Pulmonary artery endothelial cell (primary cell): ENCODE data around the gene TRPM5. TPM values are rescaled to one million over a fixed set of nuclear protein-coding genes. Genes with fewer than 3 reads are reported as not detected.
"Not testable (repeated sequence)": the region's sequence is repeated elsewhere in the genome, so short reads cannot be mapped to it uniquely, and the experiment has no call there.

Experiments used
- DNase-seq: peaks from one replicate; pipeline ENCODE4 v3.0.0-alpha.2; 2011; ENCODE audit warnings: low read depth, low spot score
- total RNA-seq: library from RNA; depleted of rRNA; stranded (reverse); fragments of >200 nt; gene quantifications from 2 replicates; pipeline ENCODE4 v1.2.3, GENCODE V29; 2014

TRPM5 gene, protein sequence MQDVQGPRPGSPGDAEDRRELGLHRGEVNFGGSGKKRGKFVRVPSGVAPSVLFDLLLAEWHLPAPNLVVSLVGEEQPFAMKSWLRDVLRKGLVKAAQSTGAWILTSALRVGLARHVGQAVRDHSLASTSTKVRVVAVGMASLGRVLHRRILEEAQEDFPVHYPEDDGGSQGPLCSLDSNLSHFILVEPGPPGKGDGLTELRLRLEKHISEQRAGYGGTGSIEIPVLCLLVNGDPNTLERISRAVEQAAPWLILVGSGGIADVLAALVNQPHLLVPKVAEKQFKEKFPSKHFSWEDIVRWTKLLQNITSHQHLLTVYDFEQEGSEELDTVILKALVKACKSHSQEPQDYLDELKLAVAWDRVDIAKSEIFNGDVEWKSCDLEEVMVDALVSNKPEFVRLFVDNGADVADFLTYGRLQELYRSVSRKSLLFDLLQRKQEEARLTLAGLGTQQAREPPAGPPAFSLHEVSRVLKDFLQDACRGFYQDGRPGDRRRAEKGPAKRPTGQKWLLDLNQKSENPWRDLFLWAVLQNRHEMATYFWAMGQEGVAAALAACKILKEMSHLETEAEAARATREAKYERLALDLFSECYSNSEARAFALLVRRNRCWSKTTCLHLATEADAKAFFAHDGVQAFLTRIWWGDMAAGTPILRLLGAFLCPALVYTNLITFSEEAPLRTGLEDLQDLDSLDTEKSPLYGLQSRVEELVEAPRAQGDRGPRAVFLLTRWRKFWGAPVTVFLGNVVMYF (N-terminal part only)
- total RNA-seq: not detected in 2 replicates

DNA sequence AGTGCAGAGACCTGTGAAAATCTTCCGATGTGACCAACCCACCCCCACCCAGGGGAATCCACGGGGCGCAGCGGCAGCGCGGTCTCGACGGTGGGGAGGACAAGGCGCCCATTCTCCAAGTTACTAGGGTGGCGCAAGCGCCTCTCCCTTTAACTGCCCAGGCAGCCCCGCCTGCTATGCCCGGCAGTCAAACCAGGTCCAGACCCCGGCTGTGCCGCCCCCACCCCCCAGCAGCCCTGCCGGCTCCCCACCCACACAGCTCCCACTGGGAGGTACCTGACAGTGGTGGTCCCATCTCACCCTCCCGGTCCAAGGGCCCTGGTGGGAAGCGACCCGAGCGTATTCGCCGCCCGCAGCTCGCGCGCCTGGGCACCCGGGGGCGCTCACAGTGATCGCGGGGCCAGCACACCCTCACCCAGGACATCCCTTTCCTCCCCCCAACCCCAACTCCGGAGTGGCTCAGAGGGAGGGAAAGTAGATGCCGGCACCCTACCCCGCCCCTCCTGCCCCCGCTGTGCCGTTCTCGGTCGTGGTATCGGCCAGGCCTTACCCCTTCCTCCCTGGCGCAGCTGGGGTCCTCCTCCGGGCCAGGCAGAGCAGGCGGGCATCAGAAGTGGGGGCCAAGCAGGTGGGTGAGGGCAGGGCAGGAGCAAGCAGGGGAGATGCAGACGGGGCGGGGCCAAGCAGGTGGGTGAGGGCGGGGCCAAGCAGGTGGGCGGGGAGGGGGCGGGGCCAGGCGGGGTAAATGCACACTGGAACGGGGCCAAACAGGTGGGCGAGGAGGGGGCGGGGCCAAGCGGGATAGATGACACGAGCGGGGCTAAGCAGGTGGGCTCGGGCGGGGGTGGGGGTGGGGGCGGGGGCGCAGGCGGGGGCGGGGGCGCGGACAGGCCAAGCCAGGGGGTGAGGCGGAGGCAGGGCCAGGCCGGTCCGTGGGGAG lies at the start of gene TRPM5:
Gene TRPM5 (minus strand): TSS at position 634 of the 940 bp plus-strand sequence. CDS start 21,478 bp downstream, outside the sequence.
- DNase-seq: no peak

DNA sequence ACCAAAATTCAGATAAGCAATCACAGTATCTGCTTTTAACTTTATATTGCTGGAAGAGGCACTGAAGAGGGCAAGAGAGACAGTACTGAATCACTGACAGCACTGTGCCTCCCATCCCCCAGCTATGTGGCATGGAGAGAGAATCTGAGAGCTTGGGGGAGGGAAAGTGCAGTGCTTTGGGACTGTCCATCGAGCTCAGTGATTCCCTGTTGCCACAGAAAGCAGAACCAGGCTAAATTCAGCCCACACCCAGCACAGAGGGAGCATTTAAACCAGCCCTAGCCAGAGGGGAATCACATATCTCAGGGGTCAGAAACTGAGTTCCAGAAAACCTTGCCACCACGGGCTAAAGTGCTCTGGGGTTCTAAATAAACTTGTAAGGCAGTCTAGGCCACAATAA lies 44.8 kb upstream of the TRPM5 start:
- DNase-seq: no peak

DNA sequence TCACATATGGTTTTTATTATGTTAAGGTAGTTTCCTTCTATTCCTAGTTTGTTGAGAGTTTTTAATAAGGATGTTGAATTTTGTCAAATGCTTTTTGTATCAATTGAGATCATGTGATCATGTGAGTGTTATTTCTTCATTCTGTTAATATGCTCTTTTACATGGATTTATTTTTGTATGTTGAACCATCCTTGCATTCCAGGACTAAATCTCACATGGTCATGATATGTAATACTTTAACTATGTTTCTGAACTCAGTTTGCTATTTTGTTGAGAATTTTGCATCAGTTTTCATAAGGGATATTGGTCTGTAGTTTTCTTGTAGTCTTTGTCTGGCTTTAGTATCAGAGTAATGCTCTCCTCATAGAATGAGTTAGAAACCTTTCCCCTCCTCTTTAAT lies 43.7 kb upstream of the TRPM5 start:
- no peak for DNase-seq

DNA sequence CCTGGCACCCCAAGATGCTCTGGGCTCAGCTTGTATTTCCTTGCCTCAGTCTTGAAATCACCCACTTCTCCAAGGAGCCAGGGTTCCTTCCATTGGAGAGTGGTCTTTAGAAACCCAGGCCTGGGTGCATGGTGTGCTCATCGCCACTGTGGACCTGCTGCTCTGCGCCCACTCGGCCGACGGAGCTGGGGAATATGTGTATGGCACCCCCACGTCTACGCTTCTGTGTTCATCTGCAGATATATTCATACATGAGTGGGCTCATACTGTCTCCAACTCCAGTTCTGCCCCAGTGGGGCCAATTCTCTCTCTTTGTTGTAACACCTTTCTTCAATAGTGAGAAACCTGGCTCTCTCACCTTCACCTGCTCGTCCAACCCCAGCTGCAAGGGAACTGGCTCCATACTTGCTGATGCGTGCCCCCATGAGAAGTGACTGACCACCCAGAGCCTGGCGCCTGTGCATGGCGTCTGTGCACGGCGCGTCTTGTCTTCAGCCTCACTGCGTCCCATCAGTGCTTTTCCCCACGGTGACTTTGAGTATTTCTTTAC lies 40.3 kb upstream of the TRPM5 start:
- no peak for DNase-seq

DNA sequence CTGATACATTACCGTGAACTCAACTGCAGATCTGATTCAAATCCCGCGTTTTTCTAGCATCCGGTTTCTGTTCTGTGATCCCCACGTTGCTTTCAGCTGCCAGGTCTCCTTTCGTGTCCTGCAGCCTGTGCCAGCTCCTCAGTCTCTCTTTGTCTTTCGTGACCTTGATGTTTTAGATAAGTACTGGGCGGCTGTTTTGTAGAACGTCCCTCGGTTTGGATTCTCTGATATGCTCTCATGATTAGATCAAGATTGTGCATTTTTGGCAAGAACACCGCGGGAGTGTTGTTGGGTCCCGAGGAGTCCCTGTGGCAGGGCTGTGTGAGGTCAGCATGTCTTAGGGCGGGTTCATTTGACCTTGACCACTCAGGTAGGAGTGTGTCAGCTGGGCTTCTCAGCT lies 39.1 kb upstream of the TRPM5 start:
- DNase-seq: no peak

DNA sequence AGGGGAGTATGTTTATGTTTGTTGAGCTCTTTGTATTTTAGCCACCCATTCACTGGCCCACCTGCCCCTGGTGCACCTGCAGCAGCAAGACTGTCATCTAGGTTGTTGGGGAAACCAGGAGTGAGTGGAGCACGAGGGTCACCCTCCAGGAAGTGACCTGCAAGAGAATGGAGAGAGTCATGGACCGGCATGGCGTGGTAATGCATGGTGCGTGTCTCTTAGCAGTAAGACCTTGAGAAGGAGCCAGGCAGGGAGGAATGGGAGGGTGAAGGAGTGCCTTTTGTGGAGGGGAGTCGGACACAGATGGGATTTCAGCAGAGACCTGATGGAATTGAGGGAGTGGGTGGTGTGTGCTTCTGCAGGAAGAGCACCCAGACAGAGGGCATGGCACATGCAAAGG lies 38.4 kb upstream of the TRPM5 start:
- no peak for DNase-seq

DNA sequence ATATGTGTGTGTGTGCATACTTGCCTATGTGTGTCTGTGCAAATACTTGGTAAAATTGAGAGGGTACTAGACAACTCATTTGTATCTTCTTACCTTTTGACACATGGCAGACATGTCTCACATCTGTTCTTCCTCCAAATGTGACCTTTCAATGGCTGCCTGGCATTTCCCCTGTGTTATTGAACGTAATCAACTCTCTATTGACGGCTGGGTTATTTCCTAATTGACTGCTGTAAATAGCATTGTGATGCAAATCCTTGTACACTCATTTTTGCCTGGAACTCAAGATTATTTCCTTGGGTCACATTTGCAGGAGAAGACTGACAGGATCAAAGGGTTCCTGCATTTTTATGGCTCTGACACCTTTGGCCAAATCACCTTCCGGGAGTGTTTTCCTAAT lies 37.9 kb upstream of the TRPM5 start:
- no peak for DNase-seq

DNA sequence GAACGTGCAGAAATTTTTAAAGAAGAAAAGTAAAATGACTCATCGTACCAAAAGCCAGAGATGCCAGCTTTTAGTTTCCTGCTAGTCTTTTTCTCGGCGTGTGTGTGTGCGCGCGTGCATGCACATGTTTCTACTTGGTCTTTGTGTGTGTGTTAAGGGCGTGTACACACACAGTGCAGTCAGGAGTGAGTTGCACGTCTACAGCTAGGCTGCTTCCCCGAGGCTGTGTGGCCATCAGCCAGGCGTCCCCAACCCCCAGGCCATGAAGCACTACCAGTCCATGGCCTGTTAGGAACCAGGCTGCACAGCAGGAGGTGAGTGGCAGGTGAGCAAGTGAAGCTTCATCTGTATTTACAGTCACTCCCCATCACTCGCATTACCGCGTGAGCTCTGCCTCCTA lies 36.9 kb upstream of the TRPM5 start:
- DNase-seq: no peak

DNA sequence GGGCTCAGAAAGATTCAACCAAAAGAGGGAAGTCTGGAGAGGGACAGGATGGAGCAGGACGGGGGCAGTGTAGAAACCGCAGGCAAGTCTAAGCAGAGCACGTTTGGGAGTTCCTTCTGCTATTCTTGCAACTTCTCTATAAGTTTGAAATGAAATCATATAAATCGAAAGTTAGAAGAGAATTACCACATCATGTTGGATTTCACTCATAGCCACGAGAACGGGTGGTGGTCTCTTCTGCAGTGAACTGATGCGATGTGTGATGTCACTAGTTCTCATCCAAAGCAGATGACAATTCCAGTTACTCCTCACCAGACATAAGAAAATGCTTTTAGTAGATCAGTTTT lies 36.5 kb upstream of the TRPM5 start:
- DNase-seq: no peak

DNA sequence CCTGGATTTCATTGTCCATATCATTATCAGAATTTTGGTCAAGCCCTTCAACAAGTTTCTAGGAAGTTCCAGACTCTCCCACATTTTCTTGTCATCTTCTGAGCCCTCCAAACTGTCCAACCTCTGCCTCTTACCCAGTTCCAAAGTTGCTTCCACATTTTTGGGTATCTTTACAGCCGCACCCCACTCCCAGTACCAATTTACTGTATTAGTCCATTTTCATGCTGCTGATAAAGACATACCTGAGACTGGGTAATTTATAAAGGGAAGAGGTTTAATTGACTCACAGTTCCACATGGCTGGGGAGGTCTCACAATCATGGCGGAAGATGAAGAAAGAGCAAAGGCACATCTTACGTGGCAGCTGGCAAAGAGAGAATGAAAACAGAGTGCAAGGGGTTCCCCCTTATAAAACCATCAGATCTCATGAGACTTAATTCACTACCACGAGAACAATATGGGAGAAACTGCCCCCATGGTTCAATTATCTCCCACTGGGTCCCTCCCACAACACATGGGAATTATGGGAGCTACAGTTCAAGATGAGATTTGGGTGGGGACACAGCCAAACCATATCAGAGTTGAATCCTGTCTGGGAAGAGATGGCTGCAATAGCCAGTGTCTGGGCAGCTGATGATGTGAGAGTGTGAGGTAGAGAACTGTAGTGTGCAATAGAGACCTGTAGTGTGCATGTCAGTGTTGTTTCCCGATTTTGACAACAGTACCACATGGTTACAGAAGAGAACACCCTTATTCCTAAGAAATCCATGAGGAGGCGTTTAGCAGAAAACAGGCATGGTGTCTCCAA lies 36.0 kb upstream of the TRPM5 start:
- DNase-seq: not testable (repeated sequence)

DNA sequence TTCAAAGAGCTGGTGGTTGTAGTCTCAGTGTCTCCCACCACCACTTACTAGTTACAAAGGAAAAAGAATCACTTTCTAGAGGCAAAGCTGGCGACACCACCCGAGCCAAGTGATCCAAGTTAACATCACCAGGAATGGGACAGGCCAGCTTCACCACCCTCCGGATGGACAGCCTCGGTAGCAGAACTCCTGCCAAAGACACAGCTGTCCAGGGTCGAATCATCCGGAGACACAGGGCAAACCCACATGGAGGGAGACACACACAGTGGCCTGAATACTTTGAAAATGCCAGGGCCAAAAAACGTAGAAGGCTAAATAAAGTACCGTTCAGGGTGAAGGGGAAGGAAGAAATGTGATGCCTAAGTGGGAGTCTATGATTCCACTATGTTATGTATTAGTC lies 33.6 kb upstream of the TRPM5 start:
- no peak for DNase-seq

DNA sequence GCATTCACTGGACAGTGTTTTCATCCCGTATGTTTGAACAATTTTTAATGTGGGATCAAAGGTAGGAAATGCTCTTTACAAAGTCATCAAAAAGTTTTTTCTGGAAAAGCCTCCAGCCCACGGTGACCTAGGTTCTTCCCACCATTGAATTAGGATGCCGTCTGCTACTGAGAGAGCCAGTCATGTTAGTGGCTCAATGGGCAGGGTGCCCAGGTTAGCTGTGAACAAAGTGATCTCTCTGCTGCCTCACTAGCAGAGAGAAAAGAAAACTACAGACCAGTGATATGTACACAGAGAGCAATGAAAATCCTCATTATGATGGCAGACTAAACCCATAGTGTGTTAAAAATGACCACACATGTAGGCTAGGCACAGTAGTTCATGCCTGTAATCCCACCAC lies 32.9 kb upstream of the TRPM5 start:
- no peak for DNase-seq

DNA sequence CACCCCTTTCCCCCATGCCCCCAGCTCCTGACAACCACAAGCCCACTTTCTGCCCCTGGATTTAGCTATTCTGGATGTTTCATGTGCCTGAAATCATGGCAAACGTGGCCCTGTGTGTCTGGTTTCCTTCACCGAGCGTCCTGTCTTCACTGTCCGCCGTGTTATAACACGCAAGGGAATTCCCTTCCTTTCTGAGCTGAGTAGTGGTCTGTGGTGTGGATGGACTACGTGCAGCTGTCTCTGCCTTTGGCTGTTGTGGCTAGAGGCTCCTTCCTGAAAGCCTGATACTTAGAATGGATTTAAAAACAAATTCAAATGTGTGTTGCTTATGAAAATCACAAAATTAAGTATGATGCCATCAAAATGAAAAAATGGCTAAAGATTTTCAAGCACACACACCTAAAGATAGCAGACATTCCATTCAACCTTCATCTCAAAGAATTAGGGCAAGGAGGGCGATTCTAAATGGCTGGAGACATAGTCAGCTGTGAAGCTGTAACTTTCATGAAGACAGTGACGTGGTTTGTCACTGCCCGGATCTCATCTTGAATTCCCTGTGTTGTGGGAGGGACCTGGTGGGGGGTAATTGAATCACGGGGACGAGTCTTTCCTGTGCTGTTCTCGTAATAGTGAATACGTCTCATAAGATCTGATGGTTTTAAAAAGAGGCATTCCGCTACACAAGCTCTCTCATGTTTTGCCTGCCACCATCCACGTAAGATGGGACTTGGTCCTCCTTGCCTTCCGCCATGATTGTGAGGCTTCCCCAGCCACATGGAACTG lies 31.0 kb upstream of the TRPM5 start:
- DNase-seq: no peak

DNA sequence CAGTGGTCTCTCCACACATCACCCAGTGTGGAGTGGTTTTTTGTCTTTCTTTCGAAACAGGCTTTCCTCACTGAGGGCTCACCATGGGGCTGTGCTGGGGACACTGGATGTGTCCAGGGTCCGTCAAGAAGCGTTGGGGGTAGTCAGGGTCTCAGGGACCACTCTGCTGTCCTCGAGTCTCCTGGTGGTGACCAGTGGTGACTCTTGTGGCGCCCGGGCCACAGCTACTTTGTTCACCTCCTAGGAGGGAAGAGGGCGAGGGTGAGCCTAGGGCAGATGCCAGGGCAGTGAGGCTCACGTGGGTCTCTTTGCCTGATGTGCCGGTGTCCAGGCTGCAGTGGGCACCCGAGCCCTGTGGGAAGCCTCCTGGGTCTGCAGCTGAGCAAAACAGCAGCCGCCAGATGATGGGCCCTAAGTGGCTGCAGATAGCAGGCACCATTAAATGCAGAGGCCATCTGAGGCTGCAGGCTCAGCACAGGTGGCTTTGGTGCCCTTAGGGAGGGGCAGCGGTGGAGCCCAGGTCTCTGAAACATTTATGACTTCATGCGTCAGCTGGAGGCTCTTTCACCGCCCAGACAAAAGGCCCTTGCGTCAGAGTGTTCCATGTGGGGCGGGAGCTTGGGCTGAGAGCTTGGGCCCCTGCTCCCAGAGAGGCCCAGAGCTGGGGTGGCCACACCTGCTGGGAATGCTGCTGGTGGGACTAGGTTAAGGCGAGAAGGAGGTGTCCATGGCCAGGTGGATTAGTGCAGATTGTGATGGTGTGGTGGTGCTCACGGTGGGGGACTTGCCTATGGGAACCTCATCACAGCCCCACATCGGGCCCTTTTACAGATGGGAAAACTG lies 30.0 kb upstream of the TRPM5 start:
- DNase-seq: no peak

DNA sequence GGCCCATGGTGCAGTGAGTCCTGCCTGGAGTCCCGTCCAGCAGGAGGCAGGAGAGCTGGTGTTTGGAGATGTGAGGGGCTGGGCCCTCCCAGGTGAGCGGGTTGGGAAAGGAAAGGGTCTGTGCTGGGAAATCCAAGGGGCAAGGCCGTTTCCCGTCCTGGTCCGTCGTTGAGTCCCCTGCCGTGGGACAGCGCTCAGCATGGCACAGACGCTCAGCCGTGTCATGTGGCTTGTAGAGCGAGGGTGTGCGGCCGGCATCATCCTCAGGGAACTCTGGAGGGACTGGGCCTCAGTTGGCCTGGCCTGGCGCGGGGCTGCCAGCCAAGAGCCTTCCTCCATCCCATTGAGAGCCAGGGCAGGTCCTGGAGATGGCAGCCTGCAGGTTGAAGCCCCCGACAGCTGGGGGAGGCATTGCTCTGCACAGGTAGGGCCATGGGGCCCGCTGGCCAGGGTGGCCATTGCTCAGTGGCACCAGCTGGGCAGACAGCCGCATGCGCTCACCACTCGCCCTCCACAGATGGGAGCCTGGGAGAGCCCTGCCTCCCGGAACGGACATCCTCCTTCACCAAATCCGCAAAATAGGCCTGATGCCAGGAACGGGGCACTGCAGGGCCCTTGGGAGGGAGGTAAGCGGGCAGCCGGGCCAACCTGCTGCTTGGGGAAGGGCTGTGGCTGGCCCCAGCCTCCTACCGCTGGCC lies 29.2 kb upstream of the TRPM5 start:
- DNase-seq: no peak

DNA sequence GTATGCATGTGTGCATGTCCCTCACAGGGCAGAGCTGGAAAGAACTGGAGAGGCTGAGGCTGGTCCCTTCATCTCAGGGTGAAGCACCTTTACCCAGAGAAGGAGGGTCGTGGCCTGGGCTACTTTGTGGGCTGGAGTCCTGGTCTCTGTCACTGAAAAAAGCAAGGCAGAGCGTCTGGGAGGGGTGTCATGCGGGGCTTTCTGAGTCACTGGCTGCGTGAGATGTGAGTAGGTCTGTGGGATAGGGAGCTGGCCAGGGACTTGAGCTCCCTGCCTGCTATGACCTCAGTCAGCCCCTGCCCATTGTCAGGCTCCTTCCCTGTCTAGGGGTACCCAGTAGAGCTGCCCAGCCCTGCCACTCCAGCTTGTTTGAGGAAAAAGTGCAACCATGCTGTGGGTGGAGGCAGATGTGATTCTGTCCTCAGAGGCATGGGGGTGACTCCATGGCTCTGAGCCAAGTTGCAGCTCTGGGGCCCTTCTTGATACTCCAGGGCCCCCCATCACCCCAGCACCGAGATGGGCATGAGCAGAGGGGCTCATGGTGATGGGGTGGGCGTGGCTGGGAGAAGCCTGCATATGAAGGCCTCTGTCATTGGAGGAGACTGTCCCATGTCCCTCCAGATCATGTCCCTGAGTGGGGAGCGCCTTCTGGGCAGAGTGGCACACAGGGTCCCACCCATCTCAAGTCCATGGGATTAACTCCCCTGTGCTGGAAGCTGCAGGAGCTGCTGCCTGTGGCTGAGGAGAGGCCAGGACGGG lies 28.3 kb upstream of the TRPM5 start:
- DNase-seq: no peak

DNA sequence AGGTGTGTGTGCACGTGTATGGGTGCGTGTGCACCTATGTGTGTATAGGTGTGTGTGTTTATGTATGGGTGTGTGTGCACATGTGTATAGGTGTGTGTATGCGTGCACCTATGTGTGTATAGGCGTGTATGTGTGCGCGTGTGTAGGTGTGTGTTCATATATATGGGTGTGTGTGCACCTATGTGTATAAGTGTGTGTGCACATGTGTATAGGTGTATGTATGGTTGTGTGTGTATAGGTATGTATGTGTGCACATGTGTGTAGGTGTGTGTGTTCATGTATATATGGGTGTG lies 27.4 kb upstream of the TRPM5 start:
- DNase-seq: no peak
